ENCODE measurements around the gene RASEF.
A peak's percentile ranks its signal among the peaks of the same experiment; 100 is the strongest.

GRCh38 chr9:82961504-82962125 is 101.3 kb downstream of the RASEF start:
- TF ChIP-seq CTCF (IDR thresholded peaks at IDR 0.05) (peak; percentile 49 to 77 (median 63)), POLR2A (IDR thresholded peaks at IDR 0.05) (no peak)

Measured in testis (tissue), 2 donors.